Measurements from ENCODE around the gene GNPTG. TPM values are rescaled to one million over a fixed set of nuclear protein-coding genes. Genes with fewer than 3 reads are reported as not detected.

GNPTG gene
- total RNA-seq, 1 donor from 2014 or later = 40.2 TPM

- TF ChIP-seq CTCF (IDR thresholded peaks at IDR 0.05) = no peak
- no peaks in the 10 kb centered on the region for H3K9me3 Mint-ChIP-seq
- H3K4me3 Mint-ChIP-seq = no peak overlapping the region
- intact Hi-C loops (cut with micrococcal nuclease) = no loop called here
- peaks cover 53% of the 10 kb centered on the region for H3K36me3 Mint-ChIP-seq (ENCODE audit: low read depth)
- H3K27ac Mint-ChIP-seq = no peak overlapping the region
- POLR2A ChIA-PET = no interaction called here
- DNase-seq (no peak), ATAC-seq (ENCODE audit: low read depth) (no peak)
- H3K4me1 Mint-ChIP-seq = peaks cover 3% of the 10 kb centered on the region
- no peaks in the 10 kb centered on the region for H3K27me3 Mint-ChIP-seq
- CTCF ChIA-PET = no interaction called here
Observed at GRCh38 chr16:1367486-1368174, 15.9 kb downstream of the GNPTG start.

- DNase-seq (no peak), ATAC-seq (ENCODE audit: low read depth) (no peak)
- H3K4me3 Mint-ChIP-seq = no peak overlapping the region
- H3K27ac Mint-ChIP-seq = no peak overlapping the region
- intact Hi-C loops (cut with micrococcal nuclease) = no loop called here
- ChIA-PET CTCF (no interaction called here), POLR2A (no interaction called here)
- no peaks in the 10 kb centered on the region for H3K27me3 Mint-ChIP-seq
- no peaks in the 10 kb centered on the region for H3K9me3 Mint-ChIP-seq
- TF ChIP-seq CTCF (IDR thresholded peaks at IDR 0.05) = no peak
- H3K4me1 Mint-ChIP-seq = no peaks in the 10 kb centered on the region
- peaks cover 31% of the 10 kb centered on the region for H3K36me3 Mint-ChIP-seq (ENCODE audit: low read depth)
Observed at GRCh38 chr16:1371054-1371978, 19.6 kb downstream of the GNPTG start.

GRCh38 chr16:1372292-1372950 is 20.7 kb downstream of the GNPTG start:
- no peak overlapping the region for H3K27ac Mint-ChIP-seq
- TF ChIP-seq CTCF (IDR thresholded peaks at IDR 0.05) = no peak
- no peak overlapping the region for H3K4me3 Mint-ChIP-seq
- no peaks in the 10 kb centered on the region for H3K9me3 Mint-ChIP-seq
- peaks cover 31% of the 10 kb centered on the region for H3K36me3 Mint-ChIP-seq (ENCODE audit: low read depth)
- no peaks in the 10 kb centered on the region for H3K4me1 Mint-ChIP-seq
- no peak for DNase-seq
- ChIA-PET POLR2A (no interaction called here), CTCF (no interaction called here)
- no peaks in the 10 kb centered on the region for H3K27me3 Mint-ChIP-seq
- intact Hi-C loops (cut with micrococcal nuclease) = no loop called here
- no peak for ATAC-seq (ENCODE audit: low read depth)

GRCh38 chr16:1374418-1375297 is 22.9 kb downstream of the GNPTG start:
- H3K27ac Mint-ChIP-seq = no peak overlapping the region
- H3K4me3 Mint-ChIP-seq = no peak overlapping the region
- DNase-seq (no peak), ATAC-seq (ENCODE audit: low read depth) (no peak)
- peaks cover 9% of the 10 kb centered on the region for H3K4me1 Mint-ChIP-seq
- CTCF ChIA-PET = no interaction called here
- H3K27me3 Mint-ChIP-seq = no peaks in the 10 kb centered on the region
- H3K9me3 Mint-ChIP-seq = no peaks in the 10 kb centered on the region
- intact Hi-C loops (cut with micrococcal nuclease) = no loop called here
- POLR2A ChIA-PET = no interaction called here
- H3K36me3 Mint-ChIP-seq (ENCODE audit: low read depth) = peaks cover 28% of the 10 kb centered on the region
- TF ChIP-seq CTCF (IDR thresholded peaks at IDR 0.05) = no peak
